ENCODE measurements around the gene FRMD1. TPM values are rescaled to one million over a fixed set of nuclear protein-coding genes. Genes with fewer than 3 reads are reported as not detected.

FRMD1 gene
- total and polyA plus RNA-seq, 2 donors (not counting 3 experiments of a cell fraction or from before 2014, with no cell fraction given): not detected

GRCh38 chr6:168080393-168081077 lies 1.5 kb upstream of the FRMD1 start:
- Histone ChIP-seq H3K36me3 (ENCODE audit: control insufficient read depth in 2 of 2, extremely low read depth in 1 of 2, insufficient read depth in 2 of 2, low read length in 2 of 2) (no peaks in the 10 kb centered on the region), H3K27ac (ENCODE audit: insufficient read depth, low read depth, low read length) (no peak overlapping the region), H3K9ac (replicated peaks; ENCODE audit: extremely low read depth, insufficient read depth, low read length) (no peak overlapping the region), H4K20me1 (replicated peaks; ENCODE audit: control insufficient read depth, extremely low read depth, insufficient read depth, low read length) (no peaks in the 10 kb centered on the region), H3K4me1 (ENCODE audit: control insufficient read depth, extremely low read depth, insufficient read depth, low read length) (no peaks in the 10 kb centered on the region), H3K4me2 (ENCODE audit: insufficient read depth, low read length) (no peak overlapping the region), H2AFZ (ENCODE audit: low read depth, low read length) (no peak overlapping the region), H3K27me3 (ENCODE audit: control insufficient read depth in 2 of 2, insufficient read depth in 2 of 2, low read length in 2 of 2) (no peaks in the 10 kb centered on the region), H3K9me1 (replicated peaks; ENCODE audit: control insufficient read depth, extremely low read depth, insufficient read depth, low read length) (no peaks in the 10 kb centered on the region), H3K4me3 (replicated peaks in 1 of 3; ENCODE audit: insufficient read depth in 1 of 3, low read depth in 1 of 3, low read length in 3 of 3) (no peak overlapping the region), H3K9me3 (replicated peaks; ENCODE audit: control insufficient read depth, insufficient read depth, low read length) (no peaks in the 10 kb centered on the region), H3K79me2 (ENCODE audit: control insufficient read depth, insufficient read depth, low read length) (no peaks in the 10 kb centered on the region)
- no peak for DNase-seq (ENCODE audit: low read depth, low spot score)
- ChIA-PET POLR2A (no interaction called here), CTCF (no interaction called here)
- dilution Hi-C loops (cut with MboI; ENCODE audit: extremely low pct_ligation_motif_present, low sequenced_read_pairs) (no loop called here), intact Hi-C loops (cut with micrococcal nuclease) (no loop called here)
- BruUV-seq (replicated peaks): no TSS peak
- TF ChIP-seq MYC (IDR thresholded peaks at IDR 0.05; ENCODE audit: low read depth, low read length) (no peak), JUN (IDR thresholded peaks at IDR 0.05; ENCODE audit: borderline replicate concordance, insufficient read depth, insufficient read length, low read depth) (no peak), CTCF (IDR thresholded peaks at IDR 0.05; ENCODE audit: extremely low read depth in 1 of 2, insufficient read depth in 1 of 2, low read depth in 1 of 2, low read length in 2 of 2) (no peak), MAX (IDR thresholded peaks at IDR 0.05; ENCODE audit: insufficient read depth, insufficient read length) (no peak), FOS (IDR thresholded peaks at IDR 0.05; ENCODE audit: borderline replicate concordance, insufficient read depth, low read length) (no peak), POLR2A (IDR thresholded peaks at IDR 0.05; ENCODE audit: low read depth, low read length) (no peak), EZH2 (IDR thresholded peaks at IDR 0.05; ENCODE audit: borderline replicate concordance, low read depth, low read length, severe bottlenecking) (no peak), GATA2 (IDR thresholded peaks at IDR 0.05; ENCODE audit: insufficient read depth, insufficient read length, low read depth, low read length) (no peak), POLR2AphosphoS5 (IDR thresholded peaks at IDR 0.05; ENCODE audit: insufficient read depth, low read depth, low read length) (no peak)
- FAIRE-seq: no peak
